ENCODE measurements around the gene BRD1.

- TF ChIP-seq EZH2 (IDR thresholded peaks at IDR 0.05; ENCODE audit: borderline replicate concordance, low read length) (no peak), CTCF (conservative IDR thresholded peaks at IDR 0.05 in 1 of 2, IDR thresholded peaks at IDR 0.05 in 1 of 2; ENCODE audit: extremely low read depth in 1 of 2, insufficient read depth in 1 of 2, low read depth in 1 of 2, low read length in 2 of 2) (no peak)
Observed at GRCh38 chr22:49730656-49731055, 97.0 kb downstream of the BRD1 start.
